Measurements from ENCODE around the gene RALY. TPM values are rescaled to one million over a fixed set of nuclear protein-coding genes. Genes with fewer than 3 reads are reported as not detected.

The RALY gene
- total and polyA plus RNA-seq, 11 donors, result 99.2 to 210 (median 106) TPM

DNA sequence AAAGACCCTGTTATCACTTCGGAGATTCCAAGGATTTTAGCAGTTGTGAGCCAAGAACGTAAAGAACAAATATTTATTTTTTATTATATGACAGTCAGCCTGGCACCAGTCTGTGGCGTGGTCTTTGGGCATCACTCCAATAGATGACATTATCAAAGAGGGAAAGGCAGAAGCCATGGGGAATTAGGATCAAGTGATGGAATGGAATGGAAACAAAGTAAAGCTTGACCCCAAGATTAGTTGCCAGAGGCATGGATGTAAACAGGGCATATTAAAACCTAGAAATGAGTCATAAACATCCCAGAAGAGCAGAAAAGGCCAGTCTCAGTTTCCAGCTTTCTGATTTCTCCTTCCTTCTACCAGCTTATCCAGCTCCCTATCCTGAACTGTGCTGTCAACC lies 106.9 kb downstream of the RALY start:
- DNase-seq (no peak), ATAC-seq (no peak)
- intact Hi-C loops (cut with DNase I), result no loop called here
- Histone ChIP-seq H3K27me3 (no peaks in the 10 kb centered on the region), H3K36me3 (peaks cover 0 to 100% (median 99%) of the 10 kb centered on the region in 9 donors), H3K27ac (no peak overlapping the region), H3K4me3 (no peak overlapping the region), H3K4me1 (peaks cover 0 to 32% (median 6%) of the 10 kb centered on the region in 12 donors), H3K9me3 (no peaks in the 10 kb centered on the region)
- no peak for TF ChIP-seq POLR2A (IDR thresholded peaks at IDR 0.05)
- TF ChIP-seq, protein P1, sequence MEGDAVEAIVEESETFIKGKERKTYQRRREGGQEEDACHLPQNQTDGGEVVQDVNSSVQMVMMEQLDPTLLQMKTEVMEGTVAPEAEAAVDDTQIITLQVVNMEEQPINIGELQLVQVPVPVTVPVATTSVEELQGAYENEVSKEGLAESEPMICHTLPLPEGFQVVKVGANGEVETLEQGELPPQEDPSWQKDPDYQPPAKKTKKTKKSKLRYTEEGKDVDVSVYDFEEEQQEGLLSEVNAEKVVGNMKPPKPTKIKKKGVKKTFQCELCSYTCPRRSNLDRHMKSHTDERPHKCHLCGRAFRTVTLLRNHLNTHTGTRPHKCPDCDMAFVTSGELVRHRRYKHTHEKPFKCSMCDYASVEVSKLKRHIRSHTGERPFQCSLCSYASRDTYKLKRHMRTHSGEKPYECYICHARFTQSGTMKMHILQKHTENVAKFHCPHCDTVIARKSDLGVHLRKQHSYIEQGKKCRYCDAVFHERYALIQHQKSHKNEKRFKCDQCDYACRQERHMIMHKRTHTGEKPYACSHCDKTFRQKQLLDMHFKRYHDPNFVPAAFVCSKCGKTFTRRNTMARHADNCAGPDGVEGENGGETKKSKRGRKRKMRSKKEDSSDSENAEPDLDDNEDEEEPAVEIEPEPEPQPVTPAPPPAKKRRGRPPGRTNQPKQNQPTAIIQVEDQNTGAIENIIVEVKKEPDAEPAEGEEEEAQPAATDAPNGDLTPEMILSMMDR (IDR thresholded peaks at IDR 0.05), result no peak
- 77 to 82% (median 79%) methylated on average over 3 of the region's 3 CpGs for WGBS, 4 donors

DNA sequence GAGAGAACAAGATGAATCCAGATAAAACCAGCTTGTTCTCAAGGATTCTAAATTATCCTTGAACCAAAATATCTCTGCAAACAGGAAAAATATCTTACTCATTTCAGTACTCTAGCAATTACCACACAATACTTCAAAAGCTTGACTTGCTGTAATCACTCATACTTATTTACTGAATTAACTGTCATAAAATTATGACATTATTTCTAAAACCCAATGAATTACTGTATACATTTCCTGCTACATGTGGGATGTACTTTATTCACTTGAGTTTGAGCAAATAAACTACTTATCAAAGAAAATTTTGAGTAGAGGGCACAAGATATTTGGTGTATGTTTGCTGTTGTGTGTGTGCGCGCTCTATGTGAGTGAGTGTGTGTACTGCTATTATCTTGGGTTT lies 108.6 kb downstream of the RALY start:
- Histone ChIP-seq H3K9me3 (no peaks in the 10 kb centered on the region), H3K4me3 (no peak overlapping the region), H3K27ac (no peak overlapping the region), H3K36me3 (peaks cover 0 to 93% (median 81%) of the 10 kb centered on the region in 9 donors), H3K27me3 (no peaks in the 10 kb centered on the region), H3K4me1 (peaks cover 0 to 49% (median 10%) of the 10 kb centered on the region in 12 donors)
- WGBS, 4 donors, result 62 to 73% (median 67%) methylated on average over 2 of the region's 2 CpGs
- intact Hi-C loops (cut with DNase I), result no loop called here
- ATAC-seq, result peak in 1 of 4 donors; percentile 30
- TF ChIP-seq, protein P1 (IDR thresholded peaks at IDR 0.05), result no peak
- DNase-seq, result no peak

DNA sequence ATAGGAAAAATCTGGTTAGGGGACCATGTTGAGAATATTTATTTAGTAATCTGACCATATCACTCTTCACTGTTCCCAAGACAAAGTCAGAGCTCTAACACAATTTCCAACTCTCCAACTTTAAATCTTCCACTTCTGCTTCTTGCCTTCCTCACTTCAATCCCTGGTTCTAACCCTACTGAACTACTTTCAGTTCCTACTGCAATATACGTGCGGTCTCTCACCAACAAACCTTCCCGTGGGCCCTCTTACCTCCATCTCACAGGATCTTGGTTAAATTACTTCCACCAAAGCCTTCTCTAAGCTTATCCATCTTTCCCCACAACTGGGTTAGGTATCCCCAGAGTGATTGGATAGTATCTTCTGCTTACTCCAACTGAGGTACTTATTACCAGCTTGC lies 110.3 kb downstream of the RALY start:
- H3K36me3 ChIP-seq, result peaks cover 0 to 83% (median 71%) of the 10 kb centered on the region in 9 donors
- H3K9me3 ChIP-seq, result no peaks in the 10 kb centered on the region
- H3K27ac ChIP-seq, result no peak overlapping the region
- no peak for ATAC-seq
- peaks cover 0 to 66% (median 22%) of the 10 kb centered on the region in 12 donors for H3K4me1 ChIP-seq
- no peaks in the 10 kb centered on the region for H3K27me3 ChIP-seq
- no peak for DNase-seq
- TF ChIP-seq, protein P1 (IDR thresholded peaks at IDR 0.05), result no peak
- no peak for TF ChIP-seq POLR2A (IDR thresholded peaks at IDR 0.05)
- WGBS, 4 donors, result 89 to 95% (median 91%) methylated on average over 3 of the region's 3 CpGs
- H3K4me3 ChIP-seq, result no peak overlapping the region
- intact Hi-C loops (cut with DNase I), result no loop called here

DNA sequence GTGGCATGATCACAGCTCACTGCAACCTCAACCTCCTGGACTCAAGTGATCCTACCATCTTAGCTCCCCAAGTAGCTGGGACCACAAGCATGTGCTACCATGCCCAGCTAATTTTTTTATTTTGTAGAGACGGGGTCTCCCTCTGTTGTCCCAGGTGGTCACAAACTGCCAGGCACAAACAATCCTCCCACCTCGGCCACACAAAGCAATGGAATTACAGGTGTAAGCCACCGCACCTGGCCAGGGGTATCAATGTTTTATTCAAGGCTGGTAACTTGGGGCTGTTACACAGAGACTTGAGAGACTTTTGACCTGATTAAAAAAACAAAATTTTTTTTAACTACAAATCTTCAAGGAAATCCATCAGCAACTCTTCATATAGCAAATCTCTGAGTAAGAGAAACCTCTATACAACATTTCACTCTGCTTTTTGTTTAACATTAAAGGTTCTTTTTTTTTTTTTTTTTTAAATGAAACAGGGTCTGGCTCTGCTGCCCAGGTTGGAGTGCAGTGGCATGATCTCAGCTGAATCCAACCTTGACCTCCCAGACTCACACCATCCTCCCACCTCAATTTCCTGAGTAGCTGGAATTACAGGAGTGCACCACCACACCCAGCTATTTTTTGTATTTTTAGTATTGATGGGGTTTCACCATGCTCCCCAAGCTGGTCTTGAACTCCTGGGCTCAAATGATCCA lies 112.4 kb downstream of the RALY start:
- WGBS, 4 donors, result 88 to 95% (median 94%) methylated on average over 3 of the region's 3 CpGs
- intact Hi-C loops (cut with DNase I), result no loop called here
- peaks cover 3 to 86% (median 41%) of the 10 kb centered on the region in 12 donors for H3K4me1 ChIP-seq
- DNase-seq (no peak), ATAC-seq (no peak)
- TF ChIP-seq, protein P1 (IDR thresholded peaks at IDR 0.05), result no peak
- TF ChIP-seq POLR2A (IDR thresholded peaks at IDR 0.05), result no peak
- no peak overlapping the region for H3K27ac ChIP-seq
- H3K27me3 ChIP-seq, result no peaks in the 10 kb centered on the region
- no peak overlapping the region for H3K4me3 ChIP-seq
- H3K9me3 ChIP-seq, result no peaks in the 10 kb centered on the region
- H3K36me3 ChIP-seq, result peaks cover 0 to 70% (median 58%) of the 10 kb centered on the region in 9 donors

All from heart left ventricle (tissue), 16 donors.